K562 (cell line): ENCODE measurements around the gene HS3ST5. TPM values are rescaled to one million over a fixed set of nuclear protein-coding genes. Genes with fewer than 3 reads are reported as not detected.

Experiments used
- ATAC-seq: fragments of 200-7000 bp; cut with Tn5 transposase; 3 replicates; pipeline ENCODE4 v1.9.1; 2020; ENCODE audit warnings: moderate library complexity
- BruUV-seq: library from RNA; stranded (reverse); fragments of 400-500 nt; replicated peaks from 2 replicates; lab custom pipeline; 2021; lab: Mats Ljungman, UMichigan
- CTCF ChIA-PET: fragments of 300-600 bp; formaldehyde crosslinking; extraction: SDS; loops from one replicate; lab custom pipeline; 2021; ENCODE audit warnings: low intra/inter-chr PET ratio; lab: Yijun Ruan, JAX
- POLR2A ChIA-PET: fragments of 300-600, 350-650 bp; sonication (Branson Sonifier 250); formaldehyde crosslinking; extraction: SDS; loops from one replicate; lab custom pipeline; 2021; ENCODE audit warnings: antibody characterized with exemption, inconsistent platforms; lab: Yijun Ruan, JAX
- DNase-seq, 4 experiments: peaks; one replicate each; pipeline versions ENCODE4 v3.0.0 to v3.0.0-alpha.2; 2011 to 2018; ENCODE audit warnings: low spot score in 3 of 4, mixed read lengths in 3 of 4; ENCODE audit errors: extremely low read depth in 1 of 4
- FAIRE-seq: peaks from 2 replicates; lab custom pipeline; 2011; peaks lifted over from hg19 to GRCh38; lab: Jason Lieb, UNC
- H2AFZ ChIP-seq: 2 replicates; pipeline ENCODE4 v1.6.0; 2011; ENCODE audit warnings: low read depth, low read length, control low read depth, inconsistent platforms
- H3K27ac ChIP-seq: fragments of 200-600 bp; 3 replicates; pipeline ENCODE4 v1.8.0; 2011; ENCODE audit warnings: low read depth, mild to moderate bottlenecking, control low read depth, inconsistent platforms, low read length, moderate library complexity, mixed read lengths; ENCODE audit errors: extremely low read depth
- H3K27me3 ChIP-seq, 2 experiments: fragments of 300-600 bp in 1 of 2; 2 replicates in 1 of 2; 3 replicates in 1 of 2; pipeline versions ENCODE4 v1.6.0 to v1.8.0; 2011; ENCODE audit warnings: inconsistent platforms in 2 of 2, low read length in 2 of 2, mild to moderate bottlenecking in 1 of 2, mixed read lengths in 1 of 2, moderate library complexity in 1 of 2; ENCODE audit not compliant: control insufficient read depth in 2 of 2, insufficient read depth in 2 of 2
- H3K36me3 ChIP-seq: fragments of 300-600 bp; 3 replicates; pipeline ENCODE4 v1.8.0; 2011; ENCODE audit warnings: mild to moderate bottlenecking, low read length, inconsistent platforms; ENCODE audit not compliant: control insufficient read depth, insufficient read depth
- H3K4me1 ChIP-seq, 2 experiments: fragments of 200-600 bp in 1 of 2; replicated peaks in 1 of 2; 2 replicates in 1 of 2; 3 replicates in 1 of 2; pipeline versions ENCODE4 v1.5.1 to v1.8.0; 2011; ENCODE audit warnings: inconsistent platforms in 2 of 2, low read length in 2 of 2, mild to moderate bottlenecking in 1 of 2, mixed read lengths in 1 of 2, moderate library complexity in 1 of 2; ENCODE audit not compliant: control insufficient read depth in 2 of 2, insufficient read depth in 2 of 2
- H3K4me2 ChIP-seq: 2 replicates; pipeline ENCODE4 v1.6.1; 2011; ENCODE audit warnings: low read length, control low read depth, inconsistent platforms, mixed read lengths; ENCODE audit not compliant: insufficient read depth
- H3K4me3 ChIP-seq: fragments of 200-600 bp; sonication (generic), shearing (Covaris generic); 2 replicates; pipeline ENCODE4 v1.5.1; 2016; ENCODE audit warnings: control low read depth, inconsistent platforms
- H3K79me2 ChIP-seq: fragments of 200-600 bp; 3 replicates; pipeline ENCODE4 v1.8.0; 2011; ENCODE audit warnings: low read length, inconsistent platforms; ENCODE audit not compliant: control insufficient read depth, insufficient read depth
- H3K9ac ChIP-seq, 2 experiments: 2 replicates each; pipeline versions ENCODE4 v1.6.0 to v1.6.1; 2011; ENCODE audit warnings: low read depth in 2 of 2, low read length in 2 of 2, control low read depth in 1 of 2, inconsistent platforms in 1 of 2, mild to moderate bottlenecking in 1 of 2, mixed read lengths in 1 of 2; ENCODE audit not compliant: insufficient read depth in 1 of 2
- H3K9me1 ChIP-seq: one replicate; pipeline ENCODE4 v1.6.0; 2011; ENCODE audit warnings: inconsistent platforms, mild to moderate bottlenecking, low read length, moderate library complexity; ENCODE audit not compliant: control insufficient read depth, insufficient read depth
- H3K9me3 ChIP-seq: replicated peaks from 2 replicates; pipeline ENCODE4 v1.5.1; 2011; ENCODE audit warnings: low read depth, low read length, inconsistent platforms; ENCODE audit not compliant: control insufficient read depth, insufficient read depth
- H4K20me1 ChIP-seq: replicated peaks from 2 replicates; pipeline ENCODE4 v1.6.1; 2011; ENCODE audit warnings: low read length, inconsistent platforms, mixed read lengths; ENCODE audit not compliant: control insufficient read depth, insufficient read depth
- ARID3B ChIP-seq: fragments of 250-450 bp; sonication (Bioruptor Pico); IDR thresholded peaks from 2 replicates; pipeline ENCODE4 v1.4.0; 2020; ENCODE audit warnings: borderline replicate concordance
- CTCF ChIP-seq, 3 experiments: IDR thresholded peaks in 2 of 3; conservative IDR thresholded peaks in 1 of 3; 2 replicates each; pipeline ENCODE4 v1.5.1; 2011 to 2012; ENCODE audit warnings: low read length in 3 of 3, mild to moderate bottlenecking in 3 of 3, control low read depth in 2 of 3, improper control_type of control experiment in 1 of 3, inconsistent platforms in 1 of 3, low read depth in 1 of 3, mixed read lengths in 1 of 3, moderate library complexity in 1 of 3; ENCODE audit not compliant: insufficient read depth in 2 of 3
- CXXC5 ChIP-seq: fragments of 250-450 bp; sonication (Bioruptor Pico); IDR thresholded peaks from 2 replicates; pipeline ENCODE4 v1.8.0; 2022; ENCODE audit warnings: inconsistent platforms, mild to moderate bottlenecking, moderate library complexity
- DDX20 ChIP-seq: fragments of 450-650 bp; IDR thresholded peaks from 2 replicates; pipeline ENCODE4 v1.6.1; 2016; ENCODE audit warnings: missing genetic modification characterization, low read depth, mild to moderate bottlenecking, missing compliant biosample characterization, moderate library complexity
- IFI16 ChIP-seq: fragments of 250-450 bp; sonication (Bioruptor Pico); IDR thresholded peaks from 2 replicates; pipeline ENCODE4 v2.1.2; 2022; ENCODE audit warnings: mild to moderate bottlenecking, inconsistent platforms
- LCOR ChIP-seq: sonication (generic); formaldehyde crosslinking; IDR thresholded peaks from 2 replicates; pipeline ENCODE4 v1.8.0; 2022; ENCODE audit warnings: mild to moderate bottlenecking, missing genetic modification reagents
- SMARCB1 ChIP-seq: IDR thresholded peaks from 2 replicates; pipeline ENCODE4 v1.6.1; 2011; ENCODE audit warnings: improper control_type of control experiment, low read depth; ENCODE audit not compliant: insufficient read length
- WHSC1 ChIP-seq: IDR thresholded peaks from one replicate; pipeline ENCODE4 v1.6.1; 2012; ENCODE audit warnings: low read length, control low read depth, inconsistent platforms
- ZNF133 ChIP-seq: fragments of 250-450 bp; sonication (Bioruptor Pico); IDR thresholded peaks from 2 replicates; pipeline ENCODE4 v1.4.0; 2020; ENCODE audit warnings: mild to moderate bottlenecking
- WGBS: fragments of 100-300 bp; shearing (Covaris generic); methylation state at CpG from one replicate; pipeline ENCODE4 v1.1.6; 2016; ENCODE audit warnings: low coverage, mixed read lengths; ENCODE audit not compliant: insufficient coverage; ENCODE audit errors: missing lambda C conversion rate; 5-methylcytosine and 5-hydroxymethylcytosine counted together
- in situ Hi-C: fragments of 300-500 bp; cut with MboI; formaldehyde crosslinking; loops from 4 replicates; pipeline ENCODE4 v1.15.0; 2018; ENCODE audit warnings: inconsistent platforms, mixed read lengths
- intact Hi-C: fragments of 100-400 bp; cut with micrococcal nuclease; formaldehyde crosslinking; loops from 2 replicates; pipeline ENCODE4 v1.14.2; 2022
- polyA plus RNA-seq, 8 experiments: library from polyadenylated mRNA; depleted of rRNA in 4 of 8; stranded (reverse) in 5 of 8; unstranded in 3 of 8; fragments of >200 nt; fragmentation: Nextera tagmentation in 2 of 8; fragmentation: Illumina TruSeq in 1 of 8; extraction: Ambion mirVana in 2 of 8; extraction: Trizol in 1 of 8; gene quantifications; 2 replicates each; pipeline versions ENCODE4 v1.2.1 to v1.2.3, GENCODE V29; 2011 to 2014; ENCODE audit warnings: inconsistent platforms in 1 of 8, missing spikeins in 1 of 8
- total RNA-seq, 7 experiments: library from RNA; depleted of rRNA in 6 of 7; stranded (reverse); fragments of >200 nt in 6 of 7; fragmentation: Illumina TruSeq in 2 of 7; extraction: Trizol in 2 of 7; gene quantifications; 2 replicates each; pipeline versions ENCODE4 v1.2.1 to v1.2.3, GENCODE V29; 2011 to 2021; ENCODE audit warnings: low replicate concordance in 1 of 7
- TF ChIP-seq, protein P1 (sequence below): sonication (generic); formaldehyde crosslinking; IDR thresholded peaks from 2 replicates; pipeline ENCODE4 v1.8.0; 2022; ENCODE audit warnings: missing genetic modification reagents, mild to moderate bottlenecking, moderate library complexity, borderline replicate concordance

Gene HS3ST5
- total and polyA plus RNA-seq, 9 of the 15 experiments (the other 6 are each of a cell fraction or from before 2014, with no cell fraction given) = not detected

DNA sequence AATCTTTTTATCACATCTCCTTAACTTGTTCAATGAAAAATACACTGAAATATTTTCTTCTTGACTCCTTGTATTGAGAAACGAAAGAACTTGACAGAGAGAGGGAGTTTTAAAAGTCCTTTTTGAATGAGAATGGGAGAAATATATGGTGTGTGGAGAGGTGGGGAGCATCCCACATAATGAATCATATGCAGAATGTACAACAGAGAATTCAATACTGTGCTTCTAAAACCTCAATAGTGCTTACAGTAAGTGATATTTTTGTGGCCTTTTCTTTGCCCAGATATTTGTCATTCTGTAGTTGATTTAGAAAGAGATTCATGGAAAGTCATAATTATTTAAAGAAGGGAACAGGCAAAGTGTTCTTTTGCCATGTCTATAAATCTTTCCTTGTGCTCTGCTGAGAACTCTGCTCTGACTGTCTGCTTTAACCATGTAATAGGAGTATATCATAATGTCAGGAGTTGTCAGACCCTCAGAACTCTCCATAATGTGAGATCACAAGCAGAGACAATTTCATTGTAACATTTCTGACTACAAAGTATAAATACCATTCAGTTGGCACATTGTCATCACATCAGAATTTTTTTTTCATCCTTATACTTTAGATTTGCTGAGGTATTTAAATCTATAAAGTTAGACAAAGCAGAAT lies 32.8 kb upstream of the HS3ST5 start (continued):
- no peak for TF ChIP-seq IFI16 (CRISPR knock-in tag)
- no peak for TF ChIP-seq DDX20 (tag)
- no peak for TF ChIP-seq ARID3B (CRISPR knock-in tag)
- TF ChIP-seq CTCF (IDR thresholded peaks at IDR 0.05 in 2 of 3, conservative IDR thresholded peaks at IDR 0.05 in 1 of 3; ENCODE audit: insufficient read depth in 2 of 3, low read depth in 1 of 3, low read length in 3 of 3) = no peak

DNA sequence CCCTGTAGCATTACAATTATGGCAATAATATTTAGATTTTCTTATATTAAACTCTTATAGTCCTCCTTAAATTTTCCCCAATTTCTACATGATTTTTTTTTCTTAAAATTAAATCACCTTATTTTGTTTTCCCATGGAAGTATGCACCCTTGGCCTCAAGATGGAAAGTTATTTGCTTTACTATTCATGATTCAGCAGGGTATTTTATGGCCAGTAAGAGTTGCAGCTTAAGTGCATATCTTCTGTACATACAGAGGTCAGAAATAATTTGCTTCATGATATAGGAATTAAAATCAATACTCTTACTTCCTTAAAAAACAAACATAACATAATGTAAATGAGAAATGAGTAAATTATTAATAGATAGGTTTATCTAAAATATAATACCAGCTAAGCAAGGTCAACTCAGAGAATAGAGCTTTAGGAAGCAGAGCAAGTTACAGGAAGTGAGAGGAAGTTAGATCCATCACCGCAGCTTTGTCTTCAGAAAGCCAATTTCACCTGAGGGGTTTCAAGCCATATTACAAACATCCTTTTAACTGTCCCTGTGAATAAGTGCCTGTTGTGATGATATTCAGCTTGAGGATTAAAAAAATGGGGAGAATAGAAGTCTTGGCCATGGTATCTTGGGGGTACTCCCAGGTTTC lies 24.6 kb upstream of the HS3ST5 start:
- ChIA-PET CTCF (no interaction called here), POLR2A (no interaction called here)
- BruUV-seq = no TSS peak
- WGBS = 0% methylated on average over 1 of the region's 1 CpG
- Histone ChIP-seq H3K9me1 (no peaks in the 10 kb centered on the region), H3K4me1 (no peaks in the 10 kb centered on the region), H4K20me1 (no peaks in the 10 kb centered on the region), H3K9ac (no peak overlapping the region), H3K27ac (no peak overlapping the region), H2AFZ (no peak overlapping the region), H3K79me2 (no peaks in the 10 kb centered on the region), H3K36me3 (no peaks in the 10 kb centered on the region), H3K4me3 (no peak overlapping the region), H3K27me3 (no peaks in the 10 kb centered on the region), H3K4me2 (no peak overlapping the region), H3K9me3 (no peaks in the 10 kb centered on the region; the same call in 1 of the 2 replicates)
- ATAC-seq = no peak
- in situ Hi-C loops (no loop called here), intact Hi-C loops (no loop called here)
- no peak for DNase-seq
- no peak for FAIRE-seq
- TF ChIP-seq, protein P1, sequence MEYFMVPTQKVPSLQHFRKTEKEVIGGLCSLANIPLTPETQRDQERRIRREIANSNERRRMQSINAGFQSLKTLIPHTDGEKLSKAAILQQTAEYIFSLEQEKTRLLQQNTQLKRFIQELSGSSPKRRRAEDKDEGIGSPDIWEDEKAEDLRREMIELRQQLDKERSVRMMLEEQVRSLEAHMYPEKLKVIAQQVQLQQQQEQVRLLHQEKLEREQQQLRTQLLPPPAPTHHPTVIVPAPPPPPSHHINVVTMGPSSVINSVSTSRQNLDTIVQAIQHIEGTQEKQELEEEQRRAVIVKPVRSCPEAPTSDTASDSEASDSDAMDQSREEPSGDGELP (CRISPR knock-in tag) = no peak
- TF ChIP-seq CXXC5 (CRISPR knock-in tag) (no peak), SMARCB1 (no peak), ZNF133 (CRISPR knock-in tag) (no peak), LCOR (CRISPR knock-in tag) (no peak), WHSC1 (no peak)
